ENCODE data around the gene GLCCI1.

GLCCI1 gene

DNA sequence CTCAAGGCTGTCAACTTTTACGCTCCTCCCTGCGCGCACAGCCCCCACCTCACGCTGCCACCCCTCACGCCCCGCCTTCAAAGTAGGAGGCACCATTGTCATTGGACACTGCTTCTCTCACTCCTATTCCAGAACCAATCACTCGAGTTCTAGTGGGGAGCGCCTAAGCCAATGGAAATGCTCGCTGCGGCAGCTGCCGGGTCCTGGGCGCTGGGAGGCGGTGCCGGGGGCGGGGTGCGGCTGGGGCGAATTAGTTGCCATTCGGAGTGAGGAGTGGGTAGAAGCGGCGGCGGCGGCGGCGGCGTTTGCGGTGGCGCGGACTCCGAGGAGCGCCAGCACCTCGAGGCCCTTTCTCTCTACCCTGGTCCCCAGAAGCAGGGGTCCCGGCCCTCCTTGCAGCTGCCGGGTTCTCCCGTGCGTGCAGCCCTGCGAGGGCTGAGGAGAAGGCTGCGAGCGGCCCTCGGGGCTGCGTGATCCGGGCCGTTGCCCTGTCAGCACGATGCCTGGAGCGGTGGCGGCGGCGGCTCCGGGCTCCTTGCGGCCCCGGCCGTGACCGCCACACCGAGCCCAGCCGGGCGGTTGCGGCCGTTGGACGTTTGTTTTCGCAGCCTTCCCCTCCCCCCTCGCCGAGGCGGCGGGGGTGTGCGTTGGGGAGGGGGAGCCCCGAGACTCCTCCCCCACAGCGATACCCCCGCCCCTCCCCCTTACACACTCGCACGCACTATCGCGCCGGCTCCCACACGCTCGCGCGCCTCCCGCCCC, at the start of gene GLCCI1:
TSS of gene GLCCI1 (plus strand) at position 253 of the 762 bp plus-strand sequence. CDS start 555 bp downstream, outside the sequence.
- Histone ChIP-seq H3K4me3 (ENCODE audit: severe bottlenecking) (peak within 1 kb of the TSS; percentile 79), H3K4me1 (ENCODE audit: insufficient read depth, poor library complexity, severe bottlenecking) (peaks cover 14% of the 10 kb centered on the region), H3K36me3 (ENCODE audit: low read depth) (no peaks in the 10 kb centered on the region), H3K27ac (ENCODE audit: poor library complexity, severe bottlenecking) (peak within 1 kb of the TSS; percentile 45), H3K9me3 (ENCODE audit: severe bottlenecking) (peaks cover 2% of the 10 kb centered on the region), H3K27me3 (ENCODE audit: insufficient read depth, poor library complexity, severe bottlenecking) (no peaks in the 10 kb centered on the region)
- ATAC-seq (ENCODE audit: low read depth) (peak; percentile 97), DNase-seq (ENCODE audit: low spot score) (peak; percentile 93)
- TF ChIP-seq, protein P1, sequence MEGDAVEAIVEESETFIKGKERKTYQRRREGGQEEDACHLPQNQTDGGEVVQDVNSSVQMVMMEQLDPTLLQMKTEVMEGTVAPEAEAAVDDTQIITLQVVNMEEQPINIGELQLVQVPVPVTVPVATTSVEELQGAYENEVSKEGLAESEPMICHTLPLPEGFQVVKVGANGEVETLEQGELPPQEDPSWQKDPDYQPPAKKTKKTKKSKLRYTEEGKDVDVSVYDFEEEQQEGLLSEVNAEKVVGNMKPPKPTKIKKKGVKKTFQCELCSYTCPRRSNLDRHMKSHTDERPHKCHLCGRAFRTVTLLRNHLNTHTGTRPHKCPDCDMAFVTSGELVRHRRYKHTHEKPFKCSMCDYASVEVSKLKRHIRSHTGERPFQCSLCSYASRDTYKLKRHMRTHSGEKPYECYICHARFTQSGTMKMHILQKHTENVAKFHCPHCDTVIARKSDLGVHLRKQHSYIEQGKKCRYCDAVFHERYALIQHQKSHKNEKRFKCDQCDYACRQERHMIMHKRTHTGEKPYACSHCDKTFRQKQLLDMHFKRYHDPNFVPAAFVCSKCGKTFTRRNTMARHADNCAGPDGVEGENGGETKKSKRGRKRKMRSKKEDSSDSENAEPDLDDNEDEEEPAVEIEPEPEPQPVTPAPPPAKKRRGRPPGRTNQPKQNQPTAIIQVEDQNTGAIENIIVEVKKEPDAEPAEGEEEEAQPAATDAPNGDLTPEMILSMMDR (IDR thresholded peaks at IDR 0.05; ENCODE audit: poor library complexity, severe bottlenecking) = no peak

DNA sequence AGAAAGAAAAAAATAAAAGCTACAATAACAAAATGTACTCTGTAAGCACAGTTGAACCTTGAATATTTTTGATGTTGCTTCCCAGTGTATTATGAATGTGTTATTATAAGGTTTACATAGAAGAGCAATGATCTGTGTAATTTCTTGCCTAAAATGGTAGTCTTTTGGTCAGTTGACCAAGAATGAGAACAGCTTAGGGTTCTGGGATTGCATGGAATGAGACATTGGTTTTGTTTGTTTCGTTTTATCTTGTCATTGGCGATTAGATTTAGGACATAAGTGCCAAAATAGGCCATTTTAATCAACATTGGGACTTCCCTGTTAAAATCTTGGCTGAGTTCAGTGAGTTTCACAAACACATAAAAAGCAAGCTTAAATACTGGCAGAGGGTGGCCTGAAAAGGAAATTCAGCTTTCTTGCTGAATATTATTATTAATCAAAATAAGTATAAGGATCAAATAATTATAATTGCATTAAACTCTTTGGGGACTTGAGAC, 49.1 kb upstream of the GLCCI1 start:
- no peak for ATAC-seq (ENCODE audit: low read depth)
- H3K4me1 ChIP-seq (ENCODE audit: insufficient read depth, poor library complexity, severe bottlenecking) = no peaks in the 10 kb centered on the region

DNA sequence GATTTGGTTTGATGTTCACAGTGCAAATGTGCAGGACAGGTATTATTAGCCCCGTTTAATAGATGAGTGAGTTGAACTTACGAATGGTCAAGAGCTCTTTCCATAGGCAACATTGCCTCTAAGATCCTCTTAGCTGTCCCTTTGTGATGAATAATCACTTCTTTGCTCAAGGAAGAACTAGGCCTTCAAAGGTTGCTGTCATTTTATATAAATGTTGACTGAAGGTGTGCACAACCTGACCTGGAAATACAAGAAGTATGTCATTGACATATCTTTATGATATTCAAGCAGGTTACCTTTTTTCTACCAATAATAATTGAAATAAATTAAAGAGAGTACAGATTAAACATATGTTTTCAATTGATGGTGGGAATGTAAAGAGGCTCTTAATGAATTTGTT, 48.5 kb upstream of the GLCCI1 start:
- Histone ChIP-seq H3K27me3 (ENCODE audit: insufficient read depth, poor library complexity, severe bottlenecking) (no peaks in the 10 kb centered on the region), H3K4me1 (ENCODE audit: insufficient read depth, poor library complexity, severe bottlenecking) (no peaks in the 10 kb centered on the region), H3K9me3 (ENCODE audit: severe bottlenecking) (no peaks in the 10 kb centered on the region), H3K4me3 (ENCODE audit: severe bottlenecking) (no peak overlapping the region), H3K36me3 (ENCODE audit: low read depth) (no peaks in the 10 kb centered on the region), H3K27ac (ENCODE audit: poor library complexity, severe bottlenecking) (no peak overlapping the region)
- DNase-seq (ENCODE audit: low spot score) = no peak
- no peak for ATAC-seq (ENCODE audit: low read depth)
- TF ChIP-seq, protein P1 (IDR thresholded peaks at IDR 0.05; ENCODE audit: poor library complexity, severe bottlenecking) = no peak

More for the DNA sequence above, 49.1 kb upstream of the GLCCI1 start:
- DNase-seq (ENCODE audit: low spot score) = no peak
- Histone ChIP-seq H3K4me3 (ENCODE audit: severe bottlenecking) (no peak overlapping the region), H3K27me3 (ENCODE audit: insufficient read depth, poor library complexity, severe bottlenecking) (no peaks in the 10 kb centered on the region), H3K27ac (ENCODE audit: poor library complexity, severe bottlenecking) (no peak overlapping the region), H3K9me3 (ENCODE audit: severe bottlenecking) (no peaks in the 10 kb centered on the region), H3K36me3 (ENCODE audit: low read depth) (no peaks in the 10 kb centered on the region)
- TF ChIP-seq, protein P1 (IDR thresholded peaks at IDR 0.05; ENCODE audit: poor library complexity, severe bottlenecking) = no peak

DNA sequence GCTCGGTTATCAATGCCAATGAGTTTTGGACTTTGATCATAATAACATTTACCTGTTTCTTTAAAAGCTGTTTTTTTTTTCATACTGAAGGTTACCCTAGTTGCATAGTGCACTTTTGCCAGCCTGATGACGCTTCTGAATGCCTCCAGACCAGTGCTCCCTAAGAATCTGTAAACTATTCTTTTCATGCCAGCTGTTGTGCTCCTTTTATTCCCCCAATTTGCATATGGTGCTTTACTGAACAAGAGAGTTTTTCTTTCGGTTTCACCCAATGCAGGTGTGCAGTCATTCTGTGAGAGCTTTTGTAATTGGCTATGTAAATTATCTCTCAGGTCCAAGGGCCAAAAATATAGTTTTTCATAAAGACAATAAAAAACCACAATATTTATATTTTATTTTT, 48.1 kb upstream of the GLCCI1 start:
- H3K27ac ChIP-seq (ENCODE audit: poor library complexity, severe bottlenecking) = no peak overlapping the region
- DNase-seq (ENCODE audit: low spot score) (no peak), ATAC-seq (ENCODE audit: low read depth) (no peak)
- H3K4me1 ChIP-seq (ENCODE audit: insufficient read depth, poor library complexity, severe bottlenecking) = no peaks in the 10 kb centered on the region
- no peaks in the 10 kb centered on the region for H3K27me3 ChIP-seq (ENCODE audit: insufficient read depth, poor library complexity, severe bottlenecking)
- H3K36me3 ChIP-seq (ENCODE audit: low read depth) = no peaks in the 10 kb centered on the region
- no peak overlapping the region for H3K4me3 ChIP-seq (ENCODE audit: severe bottlenecking)
- TF ChIP-seq, protein P1 (IDR thresholded peaks at IDR 0.05; ENCODE audit: poor library complexity, severe bottlenecking) = no peak
- no peaks in the 10 kb centered on the region for H3K9me3 ChIP-seq (ENCODE audit: severe bottlenecking)

DNA sequence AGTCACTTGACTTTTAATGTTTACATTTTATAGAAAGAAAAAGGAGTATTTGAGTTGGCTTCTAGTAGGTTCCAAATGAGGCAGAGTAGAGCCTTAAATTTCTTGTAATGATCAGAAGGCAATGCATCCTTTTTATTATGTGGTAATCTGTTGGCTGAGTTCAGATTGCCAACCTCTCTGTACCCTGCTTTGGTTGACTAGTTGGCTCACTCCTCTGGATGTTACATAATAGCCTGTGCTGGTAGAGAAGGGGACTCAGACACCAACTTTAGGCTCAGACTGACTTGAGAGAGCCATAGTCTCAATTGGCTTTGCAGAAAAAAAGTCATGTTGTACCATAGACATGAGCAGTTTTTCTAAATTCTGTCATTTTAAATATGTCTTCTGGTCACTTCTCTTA, 46.8 kb upstream of the GLCCI1 start:
- TF ChIP-seq, protein P1 (IDR thresholded peaks at IDR 0.05; ENCODE audit: poor library complexity, severe bottlenecking) = no peak
- ATAC-seq (ENCODE audit: low read depth) (no peak), DNase-seq (ENCODE audit: low spot score) (no peak)
- H3K4me1 ChIP-seq (ENCODE audit: insufficient read depth, poor library complexity, severe bottlenecking) = no peaks in the 10 kb centered on the region
- no peaks in the 10 kb centered on the region for H3K27me3 ChIP-seq (ENCODE audit: insufficient read depth, poor library complexity, severe bottlenecking)
- no peak overlapping the region for H3K27ac ChIP-seq (ENCODE audit: poor library complexity, severe bottlenecking)
- H3K9me3 ChIP-seq (ENCODE audit: severe bottlenecking) = no peaks in the 10 kb centered on the region
- H3K4me3 ChIP-seq (ENCODE audit: severe bottlenecking) = no peak overlapping the region
- no peaks in the 10 kb centered on the region for H3K36me3 ChIP-seq (ENCODE audit: low read depth)
